Activated CD8-positive, alpha-beta memory T cell treated with anti-CD3 and anti-CD28 coated beads, Interleukin-2, amount 10 ng/mL, durations not matched to agents 7 days and 5 days (primary cell): ENCODE results near the gene BCAT1. TPM values are rescaled to one million over a fixed set of nuclear protein-coding genes. Genes with fewer than 3 reads are reported as not detected.
"Not testable (repeated sequence)": the region's sequence is repeated elsewhere in the genome, so short reads cannot be mapped to it uniquely, and the experiment has no call there.

ENCODE experiments used
- ATAC-seq: fragments of 150-1000 bp; cut with Tn5 transposase; one replicate; pipeline ENCODE4 v1.10.0; 2021; ENCODE audit warnings: moderate library complexity
- CTCF ChIA-PET: fragments of 350-600 bp; sonication (Branson Sonifier 250); formaldehyde crosslinking; loops from one replicate; lab custom pipeline; 2021; ENCODE audit warnings: antibody characterized with exemption; lab: Charles Lee
- DNase-seq: peaks from one replicate; pipeline ENCODE4 v3.0.0-alpha.2; 2020
- H3K27ac Mint-ChIP-seq: one replicate; pipeline ENCODE4 v1.8.0; 2021; ENCODE audit warnings: mild to moderate bottlenecking, mixed read lengths
- H3K27me3 Mint-ChIP-seq: one replicate; pipeline ENCODE4 v1.8.0; 2021; ENCODE audit warnings: mixed read lengths
- H3K36me3 Mint-ChIP-seq: one replicate; pipeline ENCODE4 v1.8.0; 2021; ENCODE audit warnings: mild to moderate bottlenecking, mixed read lengths
- H3K4me1 Mint-ChIP-seq: one replicate; pipeline ENCODE4 v1.8.0; 2021; ENCODE audit warnings: mixed read lengths
- H3K4me3 Mint-ChIP-seq: one replicate; pipeline ENCODE4 v1.8.0; 2021; ENCODE audit warnings: mild to moderate bottlenecking, moderate library complexity, mixed read lengths
- H3K9me3 Mint-ChIP-seq: one replicate; pipeline ENCODE4 v1.8.0; 2022; ENCODE audit warnings: low read depth, mixed read lengths
- total RNA-seq, 2 experiments: library from RNA; stranded (reverse); gene quantifications; one replicate each; pipeline ENCODE4 v1.2.3, GENCODE V29; 2021

BCAT1 gene
- total RNA-seq, 2 experiments from 2014 or later = 18.9 to 48.3 TPM

- CTCF ChIA-PET = no interaction called here
- peaks cover 43% of the 10 kb centered on the region for H3K36me3 Mint-ChIP-seq
- DNase-seq = no peak
- H3K9me3 Mint-ChIP-seq = no peaks in the 10 kb centered on the region
- H3K27ac Mint-ChIP-seq = no peak overlapping the region
- no peak for ATAC-seq
- H3K27me3 Mint-ChIP-seq = no peaks in the 10 kb centered on the region
- peaks cover 2% of the 10 kb centered on the region for H3K4me1 Mint-ChIP-seq
- no peak overlapping the region for H3K4me3 Mint-ChIP-seq
Observed at GRCh38 chr12:24872211-24872610, 76.7 kb downstream of the BCAT1 start.

- H3K27me3 Mint-ChIP-seq, H3K27ac Mint-ChIP-seq, H3K9me3 Mint-ChIP-seq, H3K4me3 Mint-ChIP-seq, ATAC-seq, CTCF ChIA-PET, DNase-seq: not testable (repeated sequence)
- H3K4me1 Mint-ChIP-seq = peaks cover 24% of the 10 kb centered on the region
- peaks cover 47% of the 10 kb centered on the region for H3K36me3 Mint-ChIP-seq
Observed at GRCh38 chr12:24866139-24866538, 82.8 kb downstream of the BCAT1 start.

GRCh38 chr12:24864796-24865125 lies 84.1 kb downstream of the BCAT1 start:
- ATAC-seq = no peak
- CTCF ChIA-PET = no interaction called here
- Mint-ChIP-seq H3K27me3 (no peaks in the 10 kb centered on the region), H3K36me3 (peaks cover 48% of the 10 kb centered on the region), H3K9me3 (peaks cover 4% of the 10 kb centered on the region), H3K27ac (no peak overlapping the region), H3K4me3 (no peak overlapping the region), H3K4me1 (peaks cover 24% of the 10 kb centered on the region)
- DNase-seq = no peak

GRCh38 chr12:24861766-24862540 lies 86.9 kb downstream of the BCAT1 start:
- Mint-ChIP-seq H3K9me3 (peaks cover 4% of the 10 kb centered on the region), H3K27ac (no peak overlapping the region), H3K36me3 (peaks cover 39% of the 10 kb centered on the region), H3K4me1 (peaks cover 22% of the 10 kb centered on the region), H3K4me3 (no peak overlapping the region), H3K27me3 (no peaks in the 10 kb centered on the region)
- ATAC-seq (no peak), DNase-seq (no peak)
- CTCF ChIA-PET = interaction anchor here (1.4 to 1.7 kb wide), 2 partner anchors 10 to 22 kb away, joined by 3 to 4 read pairs; no protein-coding TSS in a partner anchor

- DNase-seq (no peak), ATAC-seq (no peak)
- Mint-ChIP-seq H3K36me3 (peaks cover 32% of the 10 kb centered on the region), H3K4me1 (peaks cover 22% of the 10 kb centered on the region), H3K9me3 (peaks cover 2% of the 10 kb centered on the region), H3K27me3 (no peaks in the 10 kb centered on the region), H3K27ac (no peak overlapping the region), H3K4me3 (no peak overlapping the region)
- CTCF ChIA-PET = interaction anchor here (1.7 kb wide), 1 partner anchor 9 kb away, joined by 4 read pairs; no protein-coding TSS in a partner anchor
Observed at GRCh38 chr12:24860546-24860945, 88.4 kb downstream of the BCAT1 start.

GRCh38 chr12:24856541-24856940 lies 92.4 kb downstream of the BCAT1 start:
- ATAC-seq (no peak), DNase-seq (no peak)
- Mint-ChIP-seq H3K27me3 (no peaks in the 10 kb centered on the region), H3K36me3 (peaks cover 13% of the 10 kb centered on the region), H3K4me1 (peaks cover 2% of the 10 kb centered on the region), H3K27ac (no peak overlapping the region), H3K9me3 (peaks cover 2% of the 10 kb centered on the region), H3K4me3 (no peak overlapping the region)
- CTCF ChIA-PET = interaction anchor here (0.7 to 0.9 kb wide), 2 partner anchors 91 to 275 kb away, joined by 3 read pairs; no protein-coding TSS in a partner anchor

- ATAC-seq (no peak), DNase-seq (no peak)
- H3K27ac Mint-ChIP-seq = no peak overlapping the region
- CTCF ChIA-PET = interaction anchor here (1.0 to 2.4 kb wide), 2 partner anchors 15 to 136 kb away, joined by 4 to 9 read pairs; no protein-coding TSS in a partner anchor
- H3K36me3 Mint-ChIP-seq = peaks cover 9% of the 10 kb centered on the region
- no peaks in the 10 kb centered on the region for H3K9me3 Mint-ChIP-seq
- peaks cover 2% of the 10 kb centered on the region for H3K4me1 Mint-ChIP-seq
- no peaks in the 10 kb centered on the region for H3K27me3 Mint-ChIP-seq
- no peak overlapping the region for H3K4me3 Mint-ChIP-seq
Observed at GRCh38 chr12:24854908-24855307, 94.0 kb downstream of the BCAT1 start.

- no peaks in the 10 kb centered on the region for H3K27me3 Mint-ChIP-seq
- CTCF ChIA-PET = interaction anchor here (0.9 to 2.4 kb wide), 4 partner anchors 12 to 137 kb away, joined by 3 to 9 read pairs (median 5); no protein-coding TSS in a partner anchor
- H3K36me3 Mint-ChIP-seq = peaks cover 7% of the 10 kb centered on the region
- no peaks in the 10 kb centered on the region for H3K9me3 Mint-ChIP-seq
- H3K4me1 Mint-ChIP-seq = peaks cover 2% of the 10 kb centered on the region
- ATAC-seq = no peak
- no peak overlapping the region for H3K4me3 Mint-ChIP-seq
- no peak overlapping the region for H3K27ac Mint-ChIP-seq
- no peak for DNase-seq
Observed at GRCh38 chr12:24854017-24854416, 94.9 kb downstream of the BCAT1 start.

- peaks cover 2% of the 10 kb centered on the region for H3K4me1 Mint-ChIP-seq
- H3K27ac Mint-ChIP-seq = no peak overlapping the region
- H3K27me3 Mint-ChIP-seq = no peaks in the 10 kb centered on the region
- CTCF ChIA-PET = interaction anchor here (0.9 to 2.4 kb wide), 4 partner anchors 12 to 137 kb away, joined by 3 to 9 read pairs (median 5); no protein-coding TSS in a partner anchor
- DNase-seq (no peak), ATAC-seq (no peak)
- H3K4me3 Mint-ChIP-seq = no peak overlapping the region
- H3K36me3 Mint-ChIP-seq = peaks cover 8% of the 10 kb centered on the region
- no peaks in the 10 kb centered on the region for H3K9me3 Mint-ChIP-seq
Observed at GRCh38 chr12:24853588-24853987, 95.3 kb downstream of the BCAT1 start.

GRCh38 chr12:24853094-24853493 lies 95.8 kb downstream of the BCAT1 start:
- Mint-ChIP-seq H3K4me3 (no peak overlapping the region), H3K36me3 (peaks cover 5% of the 10 kb centered on the region), H3K4me1 (peaks cover 2% of the 10 kb centered on the region), H3K9me3 (no peaks in the 10 kb centered on the region), H3K27ac (no peak overlapping the region), H3K27me3 (no peaks in the 10 kb centered on the region)
- CTCF ChIA-PET = interaction anchor here (0.9 to 2.4 kb wide), 5 partner anchors 11 to 112 kb away, joined by 3 to 9 read pairs (median 4); no protein-coding TSS in a partner anchor
- ATAC-seq = no peak
- no peak for DNase-seq

- H3K27ac Mint-ChIP-seq = no peak overlapping the region
- peaks cover 2% of the 10 kb centered on the region for H3K4me1 Mint-ChIP-seq
- no peak for ATAC-seq
- no peak overlapping the region for H3K4me3 Mint-ChIP-seq
- no peaks in the 10 kb centered on the region for H3K9me3 Mint-ChIP-seq
- H3K36me3 Mint-ChIP-seq = peaks cover 5% of the 10 kb centered on the region
- DNase-seq = no peak
- H3K27me3 Mint-ChIP-seq = no peaks in the 10 kb centered on the region
- CTCF ChIA-PET = interaction anchor here (1.0 to 1.6 kb wide), 5 partner anchors 9 to 112 kb away, joined by 3 to 4 read pairs (median 4); no protein-coding TSS in a partner anchor
Observed at GRCh38 chr12:24852420-24852819, 96.5 kb downstream of the BCAT1 start.

- H3K27ac Mint-ChIP-seq, H3K4me1 Mint-ChIP-seq, ATAC-seq, H3K4me3 Mint-ChIP-seq, H3K27me3 Mint-ChIP-seq, H3K9me3 Mint-ChIP-seq, DNase-seq: not testable (repeated sequence)
- CTCF ChIA-PET = interaction anchor here (0.9 to 1.6 kb wide), 5 partner anchors 9 to 111 kb away, joined by 3 to 4 read pairs (median 4); no protein-coding TSS in a partner anchor
- H3K36me3 Mint-ChIP-seq = peaks cover 10% of the 10 kb centered on the region
Observed at GRCh38 chr12:24851883-24852282, 97.0 kb downstream of the BCAT1 start.

- peaks cover 2% of the 10 kb centered on the region for H3K27me3 Mint-ChIP-seq
- CTCF ChIA-PET = interaction anchor here (0.9 to 1.4 kb wide), 4 partner anchors 10 to 112 kb away, joined by 3 to 4 read pairs (median 4); no protein-coding TSS in a partner anchor
- H3K36me3 Mint-ChIP-seq = peaks cover 10% of the 10 kb centered on the region
- DNase-seq = no peak
- H3K4me3 Mint-ChIP-seq = no peak overlapping the region
- ATAC-seq = no peak
- no peaks in the 10 kb centered on the region for H3K9me3 Mint-ChIP-seq
- H3K27ac Mint-ChIP-seq = no peak overlapping the region
- peaks cover 10% of the 10 kb centered on the region for H3K4me1 Mint-ChIP-seq
Observed at GRCh38 chr12:24851341-24851740, 97.6 kb downstream of the BCAT1 start.
